Breast epithelium (tissue), 4 donors: ENCODE data around the gene C19orf73. TPM values are rescaled to one million over a fixed set of nuclear protein-coding genes. Genes with fewer than 3 reads are reported as not detected.

Experiments
- DNase-seq, 2 donors: peaks; one replicate each; pipeline ENCODE4 v3.0.0-alpha.2; 2019; ENCODE audit warnings: low spot score in 2 of 2
- H3K27ac ChIP-seq, 2 donors: fragments of 200-600 bp; sonication (generic) in 1 of 2; one replicate each; pipeline ENCODE4 v1.5.1; 2016 to 2019; ENCODE audit warnings: mild to moderate bottlenecking in 1 of 2
- H3K27me3 ChIP-seq, 2 donors: fragments of 200-600 bp; sonication (generic) in 1 of 2; one replicate each; pipeline versions ENCODE4 v1.5.1 to v1.6.0; 2017 to 2019; ENCODE audit warnings: control low read depth in 1 of 2, mild to moderate bottlenecking in 1 of 2
- H3K36me3 ChIP-seq: fragments of 200-600 bp; one replicate; pipeline ENCODE4 v1.5.1; 2019
- H3K4me1 ChIP-seq, 2 donors: fragments of 200-600 bp; sonication (generic); one replicate each; pipeline ENCODE4 v1.5.1; 2016 to 2019; ENCODE audit warnings: control low read depth in 1 of 2
- H3K4me3 ChIP-seq, 3 donors: fragments of 200-600 bp; sonication (generic); 1 replicate in 2 of 3; 2 replicates in 1 of 3; pipeline ENCODE4 v1.5.1; 2016 to 2019; ENCODE audit warnings: mild to moderate bottlenecking in 3 of 3, moderate library complexity in 2 of 3
- H3K9me3 ChIP-seq, 2 donors: fragments of 200-600 bp; sonication (generic) in 1 of 2; one replicate each; pipeline ENCODE4 v1.5.1; 2016 to 2019; ENCODE audit warnings: control low read depth in 1 of 2
- POLR2A ChIP-seq: fragments of 450-650 bp; IDR thresholded peaks from one replicate; pipeline ENCODE4 v1.6.1; 2016; ENCODE audit warnings: antibody characterized with exemption, mild to moderate bottlenecking, moderate library complexity
- POLR2AphosphoS5 ChIP-seq, 3 donors: sonication (generic); formaldehyde crosslinking; IDR thresholded peaks; one replicate each; pipeline ENCODE4 v1.6.1; 2017; ENCODE audit warnings: antibody characterized with exemption in 3 of 3
- intact Hi-C: fragments of 100-400 bp; cut with DNase I; formaldehyde crosslinking; loops from one replicate; pipeline ENCODE4 v1.15.1; 2023; ENCODE audit warnings: low total_unique reads
- total RNA-seq, 3 donors: library from RNA; depleted of rRNA; stranded (reverse); fragments of >200 nt; gene quantifications; one replicate each; pipeline ENCODE4 v1.1.0, GENCODE V29; 2016
- TF ChIP-seq, protein P1 (sequence below), 3 donors: fragments of 450-650 bp; IDR thresholded peaks; one replicate each; pipeline ENCODE4 v1.5.1; 2016 to 2017; ENCODE audit warnings: antibody characterized with exemption in 3 of 3, mild to moderate bottlenecking in 3 of 3, moderate library complexity in 3 of 3

C19orf73 gene
- total RNA-seq, 3 donors from 2014 or later: 3.8 to 5.7 (median 4.6) TPM

DNA sequence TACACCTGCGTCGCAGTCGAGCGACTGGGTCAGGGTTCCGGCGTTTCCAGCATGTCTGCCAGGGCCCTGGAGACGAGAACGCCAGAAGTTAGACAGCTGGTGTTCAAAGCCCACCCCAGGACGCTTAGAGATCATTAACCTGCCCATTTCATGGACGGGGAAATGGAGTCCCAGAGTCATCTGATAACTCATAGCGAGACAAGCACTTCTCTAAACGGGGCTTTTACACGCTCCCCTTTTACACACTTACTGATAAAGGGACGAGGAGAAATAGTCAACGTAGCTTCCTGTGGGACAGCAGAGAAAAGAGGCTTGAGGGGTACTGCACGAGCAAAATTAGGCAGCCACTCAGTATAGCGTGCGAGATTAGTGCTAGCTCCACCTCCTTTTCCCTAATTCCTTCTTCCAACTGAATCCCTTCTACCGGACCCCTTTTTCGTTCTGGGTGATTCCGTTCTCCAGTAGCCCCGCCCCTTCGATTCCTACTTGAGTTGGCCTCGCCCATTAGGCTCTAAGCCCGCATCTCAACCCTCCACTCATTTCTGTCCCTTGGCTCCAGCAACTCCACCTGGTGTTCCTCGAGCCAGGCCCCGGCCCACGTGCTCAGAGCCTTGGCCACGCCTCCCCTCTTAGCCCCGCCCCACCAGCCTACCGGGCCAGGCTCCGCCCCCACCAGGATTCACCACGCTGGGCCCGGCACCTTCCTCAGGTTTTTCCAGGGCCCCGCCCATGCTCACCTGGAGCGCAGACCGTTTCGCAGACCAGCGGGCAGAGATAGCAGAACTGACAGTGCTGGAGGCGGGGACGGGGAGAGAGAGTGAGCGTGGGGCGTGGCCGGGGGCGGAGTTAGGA is 32.5 kb upstream of the C19orf73 start:
- H3K36me3 ChIP-seq: no peaks in the 10 kb centered on the region
- H3K9me3 ChIP-seq: no peaks in the 10 kb centered on the region
- H3K27me3 ChIP-seq: no peaks in the 10 kb centered on the region
- peak overlapping the region; percentile 68 to 81 (median 69) for H3K4me3 ChIP-seq
- intact Hi-C loops: loop anchor here (1.0 kb wide), 1 partner anchor 61 kb away; no protein-coding TSS in a partner anchor
- peaks cover 5 to 9% of the 10 kb centered on the region in 2 donors for H3K4me1 ChIP-seq
- peak; percentile 93 to 98 for DNase-seq
- H3K27ac ChIP-seq: peak overlapping the region; percentile 60 to 91
- TF ChIP-seq, protein P1, sequence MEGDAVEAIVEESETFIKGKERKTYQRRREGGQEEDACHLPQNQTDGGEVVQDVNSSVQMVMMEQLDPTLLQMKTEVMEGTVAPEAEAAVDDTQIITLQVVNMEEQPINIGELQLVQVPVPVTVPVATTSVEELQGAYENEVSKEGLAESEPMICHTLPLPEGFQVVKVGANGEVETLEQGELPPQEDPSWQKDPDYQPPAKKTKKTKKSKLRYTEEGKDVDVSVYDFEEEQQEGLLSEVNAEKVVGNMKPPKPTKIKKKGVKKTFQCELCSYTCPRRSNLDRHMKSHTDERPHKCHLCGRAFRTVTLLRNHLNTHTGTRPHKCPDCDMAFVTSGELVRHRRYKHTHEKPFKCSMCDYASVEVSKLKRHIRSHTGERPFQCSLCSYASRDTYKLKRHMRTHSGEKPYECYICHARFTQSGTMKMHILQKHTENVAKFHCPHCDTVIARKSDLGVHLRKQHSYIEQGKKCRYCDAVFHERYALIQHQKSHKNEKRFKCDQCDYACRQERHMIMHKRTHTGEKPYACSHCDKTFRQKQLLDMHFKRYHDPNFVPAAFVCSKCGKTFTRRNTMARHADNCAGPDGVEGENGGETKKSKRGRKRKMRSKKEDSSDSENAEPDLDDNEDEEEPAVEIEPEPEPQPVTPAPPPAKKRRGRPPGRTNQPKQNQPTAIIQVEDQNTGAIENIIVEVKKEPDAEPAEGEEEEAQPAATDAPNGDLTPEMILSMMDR (IDR thresholded peaks at IDR 0.05): no peak

DNA sequence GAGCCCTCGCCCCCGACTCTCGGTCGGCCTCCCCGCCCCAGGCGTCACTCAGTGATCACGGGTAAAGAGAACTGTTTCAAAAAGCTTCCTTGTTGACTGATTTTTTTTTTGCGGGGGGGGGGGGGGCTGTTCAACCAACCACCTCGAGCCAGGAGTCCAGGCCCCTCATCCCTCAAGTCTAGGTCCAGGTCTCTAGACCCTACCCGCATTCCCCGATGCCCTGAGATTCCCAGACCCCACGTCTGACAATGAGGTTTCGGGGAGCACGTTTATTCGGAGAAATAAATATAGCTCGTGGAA is 32.0 kb upstream of the C19orf73 start:
- intact Hi-C loops: no loop called here
- H3K4me3 ChIP-seq: peak overlapping the region; percentile 68 to 81 (median 69)
- no peak for TF ChIP-seq POLR2A
- TF ChIP-seq, protein P1 (IDR thresholded peaks at IDR 0.05): no peak
- TF ChIP-seq POLR2AphosphoS5 (IDR thresholded peaks at IDR 0.05): no peak
- no peak for DNase-seq
- H3K27me3 ChIP-seq: no peaks in the 10 kb centered on the region
- peak overlapping the region; percentile 60 to 91 for H3K27ac ChIP-seq
- H3K9me3 ChIP-seq: no peaks in the 10 kb centered on the region
- peaks cover 7 to 11% of the 10 kb centered on the region in 2 donors for H3K4me1 ChIP-seq
- no peaks in the 10 kb centered on the region for H3K36me3 ChIP-seq

DNA sequence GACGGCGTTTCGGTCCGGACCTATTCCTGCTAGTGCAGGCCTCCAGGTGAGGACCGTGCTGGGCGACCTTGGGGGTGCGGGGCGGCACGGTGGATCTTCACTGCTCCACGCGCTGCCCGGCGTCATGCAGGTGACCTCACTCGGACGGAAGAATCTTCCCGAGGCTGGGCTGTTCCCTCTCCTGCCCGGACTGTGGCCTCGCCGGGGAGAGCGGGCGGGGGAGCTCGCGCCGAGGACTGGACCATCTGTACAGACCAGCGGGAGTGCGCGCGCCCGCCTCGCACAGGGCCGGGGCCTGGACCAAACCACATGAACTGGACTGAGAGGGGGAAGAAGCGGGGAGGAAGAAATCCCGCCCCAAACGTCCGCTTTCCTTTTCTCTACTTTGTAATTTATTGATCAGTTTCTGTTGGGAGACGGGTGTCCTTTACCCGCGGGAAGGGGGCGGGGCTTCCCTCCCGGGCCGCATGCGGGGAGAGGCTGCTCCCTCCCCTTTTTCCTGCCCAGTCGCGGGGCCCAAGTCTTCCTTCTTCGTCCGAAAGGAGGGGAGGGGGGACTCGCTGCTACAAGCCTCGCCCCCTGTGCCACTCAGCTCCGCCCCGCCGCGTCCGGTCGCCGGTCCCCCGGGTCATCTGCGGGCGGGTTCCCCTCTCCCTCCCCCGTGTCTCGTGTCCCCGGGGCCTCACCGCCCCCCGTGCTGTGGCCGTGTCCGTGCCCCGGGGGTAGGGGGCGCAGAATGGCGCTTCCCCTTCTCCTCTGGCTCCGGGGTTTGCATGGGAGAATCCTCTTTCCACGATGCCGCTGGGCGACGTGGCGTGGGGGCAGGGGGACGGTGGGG is 31.4 kb upstream of the C19orf73 start:
- Histone ChIP-seq H3K9me3 (no peaks in the 10 kb centered on the region), H3K27ac (peak overlapping the region; percentile 60 to 91), H3K36me3 (no peaks in the 10 kb centered on the region), H3K4me1 (peaks cover 7 to 16% of the 10 kb centered on the region in 2 donors), H3K4me3 (peak overlapping the region; percentile 68 to 81 (median 69)), H3K27me3 (no peaks in the 10 kb centered on the region)
- DNase-seq: peak; percentile 76 to 88
- intact Hi-C loops: no loop called here
- TF ChIP-seq, protein P1 (IDR thresholded peaks at IDR 0.05): no peak
- TF ChIP-seq POLR2AphosphoS5 (IDR thresholded peaks at IDR 0.05): peak in 1 of 3 donors; percentile 10
- no peak for TF ChIP-seq POLR2A

DNA sequence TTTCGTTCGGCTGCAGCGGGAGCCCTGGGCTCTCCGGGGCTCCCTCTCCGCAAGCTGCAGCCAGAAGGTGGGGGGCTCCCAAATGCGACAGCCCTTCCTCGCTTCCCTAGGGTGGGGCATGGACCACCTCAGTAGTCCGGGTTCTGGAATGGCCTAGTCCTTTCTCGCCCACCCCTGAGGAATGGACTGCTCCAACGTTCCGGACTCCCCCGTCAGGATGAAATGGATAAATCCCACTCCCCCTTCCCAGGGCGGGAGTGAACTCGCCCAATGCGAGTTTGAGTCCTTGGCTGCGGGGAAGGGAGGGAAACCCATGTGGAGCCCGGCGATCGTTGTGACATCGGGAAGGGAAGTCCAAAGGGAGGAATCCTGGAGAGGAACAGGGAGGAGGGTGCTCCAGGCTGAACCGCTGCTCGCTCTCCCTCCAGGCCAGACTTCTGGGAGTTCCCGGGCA is 30.7 kb upstream of the C19orf73 start:
- Histone ChIP-seq H3K36me3 (no peaks in the 10 kb centered on the region), H3K4me3 (peak overlapping the region; percentile 68 to 81 (median 69)), H3K27ac (peak overlapping the region; percentile 60 to 91), H3K27me3 (no peaks in the 10 kb centered on the region), H3K9me3 (no peaks in the 10 kb centered on the region), H3K4me1 (peaks cover 7 to 16% of the 10 kb centered on the region in 2 donors)
- TF ChIP-seq POLR2A: no peak
- peak; percentile 31 to 64 (median 54) for TF ChIP-seq POLR2AphosphoS5 (IDR thresholded peaks at IDR 0.05)
- TF ChIP-seq, protein P1 (IDR thresholded peaks at IDR 0.05): peak in 1 of 3 donors; percentile 15
- DNase-seq: peak; percentile 50 to 68
- intact Hi-C loops: no loop called here
